Fibroblast of the conjunctiva (primary cell): ENCODE data around the gene BEGAIN.

Experiments used
- DNase-seq: peaks from one replicate; pipeline ENCODE4 v3.0.0-alpha.2; 2010; ENCODE audit warnings: low read depth

Gene BEGAIN

DNA sequence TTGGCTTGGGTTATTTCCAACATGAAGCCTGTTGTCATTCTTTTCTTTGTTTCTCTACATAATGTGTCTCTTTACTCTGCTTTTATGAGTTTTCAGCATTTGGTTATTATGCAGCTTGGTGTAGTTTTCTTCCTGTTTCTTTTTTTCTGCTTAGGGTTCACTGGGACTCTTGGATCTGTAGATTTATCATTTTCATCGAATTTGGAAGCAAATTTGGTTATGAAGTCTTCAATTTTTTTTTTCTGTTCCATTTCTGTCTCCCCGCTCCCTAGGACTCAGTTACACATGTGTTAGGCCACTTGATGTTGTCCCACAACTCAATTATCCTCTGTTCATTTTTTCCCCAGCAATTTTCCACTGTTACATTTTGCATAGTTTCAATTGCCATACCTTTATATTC is 13.8 kb upstream of the BEGAIN start:
- no peak for DNase-seq

DNA sequence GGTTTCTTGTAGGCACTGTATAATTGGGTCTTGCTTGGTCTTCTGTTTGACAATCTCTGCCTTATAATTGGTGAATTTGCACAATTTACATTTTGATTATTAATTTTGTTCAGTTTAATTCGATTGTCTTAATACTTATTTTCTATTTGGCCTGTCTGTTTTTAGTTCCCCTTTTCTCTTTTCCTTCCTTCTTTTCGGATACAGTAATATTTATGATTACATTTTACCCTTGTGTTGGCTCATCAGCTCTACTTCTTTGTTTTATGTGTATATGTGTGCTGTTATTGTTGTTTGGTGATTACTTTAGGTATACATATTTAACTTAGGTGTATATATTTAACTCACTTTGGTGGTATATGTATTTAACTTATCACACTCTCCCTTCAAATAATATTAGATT is 12.8 kb upstream of the BEGAIN start:
- no peak for DNase-seq

- DNase-seq, result no peak
Observed at GRCh38 chr14:100594625-100594951, 7.4 kb upstream of the BEGAIN start.

DNA sequence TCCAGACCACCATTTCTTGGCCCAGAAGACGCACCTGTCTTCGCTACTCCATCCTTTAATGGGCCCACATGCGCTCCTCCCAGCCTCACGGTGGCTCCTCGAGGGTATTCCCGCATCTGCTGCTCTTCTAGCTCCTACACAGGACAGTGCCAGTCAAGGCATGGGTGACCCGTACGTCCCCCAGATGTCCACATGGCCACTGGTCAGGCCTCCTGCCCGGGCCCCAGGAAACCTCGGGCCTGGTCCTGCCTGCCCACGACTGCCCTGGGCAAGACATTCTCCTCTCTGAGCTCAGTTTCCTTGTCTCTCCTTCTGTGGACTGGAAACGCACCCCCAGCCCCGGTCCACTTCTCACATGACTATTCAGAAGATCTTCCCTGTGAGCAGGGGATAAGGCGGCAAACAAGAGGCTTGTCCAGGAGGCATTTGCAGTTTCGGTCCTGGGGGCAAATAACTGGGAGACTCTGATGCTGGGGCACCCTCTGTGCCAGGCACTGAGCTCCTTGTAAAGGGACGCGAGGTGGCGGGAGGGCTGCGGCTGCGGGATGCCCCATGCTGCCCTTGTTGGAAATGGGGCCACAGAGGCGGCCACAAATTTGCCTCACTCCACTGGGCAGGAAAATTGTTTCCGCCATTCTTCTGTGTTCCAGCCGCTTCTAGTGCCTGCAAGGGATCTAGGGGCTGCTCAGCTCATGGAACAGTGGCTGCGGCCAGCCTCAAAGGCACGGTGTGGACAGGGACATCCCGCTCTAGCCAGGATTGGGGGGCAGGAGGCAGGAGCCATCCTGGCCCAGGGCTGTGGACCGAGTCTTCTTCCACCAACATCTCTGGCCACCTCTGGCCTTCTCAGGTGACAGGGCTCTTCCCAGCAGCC is 6.8 kb upstream of the BEGAIN start:
- DNase-seq, result no peak

- no peak for DNase-seq
Observed at GRCh38 chr14:100592972-100593371, 5.8 kb upstream of the BEGAIN start.

GRCh38 chr14:100592461-100592891 is 5.3 kb upstream of the BEGAIN start:
- no peak for DNase-seq

DNA sequence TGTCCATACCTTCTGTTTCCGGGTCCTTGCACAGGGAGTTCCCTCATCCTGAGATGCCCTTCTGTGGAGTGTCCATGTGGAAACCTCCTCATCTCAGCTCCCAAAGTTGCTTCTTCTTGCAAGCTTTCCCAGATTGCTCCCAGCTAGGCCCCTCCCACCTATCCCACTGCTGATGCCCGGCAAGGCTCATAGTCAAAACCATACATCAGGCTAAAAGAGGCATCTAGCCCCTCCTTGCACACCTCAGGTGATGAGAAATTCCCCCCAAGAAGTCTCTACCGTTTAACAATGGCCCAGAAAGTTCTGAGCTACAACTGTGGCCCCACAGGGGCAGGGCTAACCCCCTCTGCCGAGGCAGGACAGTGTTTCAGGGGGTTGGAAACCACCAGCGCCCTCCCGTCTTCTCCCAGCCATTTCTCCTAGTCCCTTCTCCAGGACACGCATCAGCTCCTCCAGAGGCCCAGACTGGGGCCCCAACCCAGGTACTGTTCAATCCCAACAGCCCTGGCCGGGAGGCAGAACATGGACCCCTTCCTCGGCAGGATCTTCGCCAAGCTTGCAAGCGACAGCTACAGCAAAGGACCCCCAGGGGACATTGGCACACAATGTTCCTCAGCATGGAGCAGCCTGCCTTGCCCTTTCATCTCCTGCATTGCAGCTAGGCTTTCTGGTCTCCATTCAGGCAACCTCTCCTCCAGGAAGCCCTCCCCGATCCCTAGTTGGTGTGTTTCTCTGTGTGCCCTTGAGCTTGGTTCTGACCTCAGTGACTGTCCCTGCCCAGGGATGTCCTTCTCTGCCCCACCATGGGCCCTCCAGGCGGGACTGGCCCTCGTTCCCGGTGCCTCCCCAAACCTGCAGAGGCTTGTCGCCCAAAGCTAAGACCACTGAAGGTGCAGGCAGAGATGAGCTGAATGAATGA is 4.5 kb upstream of the BEGAIN start:
- no peak for DNase-seq

GRCh38 chr14:100590726-100591452 is 3.7 kb upstream of the BEGAIN start:
- no peak for DNase-seq

DNA sequence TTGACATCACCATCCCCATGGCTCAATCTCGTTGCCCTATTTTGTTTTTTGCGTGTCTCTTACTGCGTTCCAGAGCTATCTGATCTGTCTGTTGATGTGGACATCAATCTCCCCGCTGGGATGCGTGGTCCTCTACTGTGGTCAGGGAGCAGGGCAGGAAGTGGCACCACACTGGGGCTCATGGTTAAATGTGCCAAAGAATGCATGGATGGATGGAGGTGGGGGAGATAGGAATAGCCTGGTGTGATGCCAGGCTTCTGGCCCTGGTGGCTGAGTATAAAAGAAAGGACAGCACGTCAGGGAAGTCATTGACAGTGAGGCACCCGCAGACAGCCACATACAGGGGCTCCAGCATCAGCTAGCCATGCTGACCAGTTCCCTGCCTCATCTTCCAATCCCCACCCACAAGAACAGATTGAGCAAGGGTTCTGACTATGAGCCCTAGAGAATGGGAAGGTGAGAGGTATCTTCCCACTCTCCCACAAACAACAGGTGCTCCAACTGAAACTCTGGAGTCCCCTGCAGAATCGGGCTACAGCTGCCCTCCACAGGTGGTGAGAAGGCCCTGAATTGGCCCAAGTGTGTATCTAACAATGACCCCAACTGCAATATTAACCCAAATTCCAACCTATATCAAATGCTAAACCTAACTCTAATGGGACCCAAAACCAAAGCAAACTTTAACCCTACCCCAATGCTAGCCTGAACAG is 2.7 kb upstream of the BEGAIN start:
- no peak for DNase-seq

- DNase-seq, result no peak
Observed at GRCh38 chr14:100589071-100589759, 2.0 kb upstream of the BEGAIN start.

- DNase-seq, result no peak
Observed at GRCh38 chr14:100588671-100589070, 1.5 kb upstream of the BEGAIN start.

- no peak for DNase-seq
Observed at GRCh38 chr14:100587763-100588411, 670 bp upstream of the BEGAIN start.

DNA sequence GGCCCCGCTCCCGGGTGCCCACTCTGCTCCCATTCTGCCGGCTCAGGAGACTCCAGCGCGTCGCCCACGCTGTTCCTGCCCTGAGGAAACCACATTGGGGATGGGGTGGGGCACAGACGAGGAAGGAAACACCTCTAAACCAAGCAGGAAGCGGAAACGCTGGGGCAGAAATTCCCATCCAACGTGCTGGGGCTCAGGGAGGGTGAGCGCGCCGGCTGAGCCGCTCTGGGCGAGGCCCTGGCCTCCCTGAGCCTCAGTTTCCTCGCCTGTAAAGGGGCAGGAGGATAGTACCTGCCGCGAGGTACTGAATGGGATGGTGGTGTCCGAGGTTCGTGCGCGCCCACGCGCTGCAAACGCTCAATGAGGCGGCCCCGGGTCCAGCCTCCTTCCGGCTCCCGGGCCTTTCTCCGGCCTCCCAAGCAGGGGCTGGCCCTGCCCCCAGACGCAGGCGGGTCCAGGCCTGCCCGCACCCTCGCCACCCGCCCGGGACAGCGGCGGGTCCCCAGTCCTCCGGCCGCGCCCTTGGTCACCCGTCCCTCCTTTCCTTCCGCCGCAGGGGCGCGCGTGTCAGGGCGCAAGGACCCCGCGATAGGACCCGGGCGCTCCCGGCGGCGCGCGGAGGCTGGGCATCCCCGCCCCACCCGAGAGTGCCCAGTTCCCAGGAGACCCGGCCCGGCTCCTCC is 673 bp downstream of the BEGAIN start:
- DNase-seq, result no peak

GRCh38 chr14:100586153-100586402 is 1.1 kb downstream of the BEGAIN start:
- no peak for DNase-seq

GRCh38 chr14:100585448-100586152 is 1.6 kb downstream of the BEGAIN start:
- DNase-seq, result no peak

GRCh38 chr14:100584056-100585031 is 2.9 kb downstream of the BEGAIN start:
- no peak for DNase-seq

DNA sequence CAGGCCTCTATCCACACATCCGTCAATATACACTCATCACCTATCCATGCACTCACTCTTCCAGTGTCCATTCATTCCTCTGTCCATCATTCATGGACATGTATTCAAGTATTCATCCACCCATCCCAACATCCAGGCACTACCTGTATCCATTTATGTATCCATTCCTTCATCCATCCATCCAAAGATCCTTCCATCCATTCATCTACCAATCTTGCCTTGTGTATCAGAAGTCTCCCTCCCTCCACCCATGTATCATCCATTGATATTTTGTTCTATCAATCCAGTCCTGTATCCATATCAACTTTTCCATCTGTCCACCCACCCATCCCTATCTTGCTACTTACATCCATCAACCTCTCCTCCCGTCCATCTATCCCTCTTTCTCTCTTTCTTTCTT is 4.0 kb downstream of the BEGAIN start:
- DNase-seq, result no peak

DNA sequence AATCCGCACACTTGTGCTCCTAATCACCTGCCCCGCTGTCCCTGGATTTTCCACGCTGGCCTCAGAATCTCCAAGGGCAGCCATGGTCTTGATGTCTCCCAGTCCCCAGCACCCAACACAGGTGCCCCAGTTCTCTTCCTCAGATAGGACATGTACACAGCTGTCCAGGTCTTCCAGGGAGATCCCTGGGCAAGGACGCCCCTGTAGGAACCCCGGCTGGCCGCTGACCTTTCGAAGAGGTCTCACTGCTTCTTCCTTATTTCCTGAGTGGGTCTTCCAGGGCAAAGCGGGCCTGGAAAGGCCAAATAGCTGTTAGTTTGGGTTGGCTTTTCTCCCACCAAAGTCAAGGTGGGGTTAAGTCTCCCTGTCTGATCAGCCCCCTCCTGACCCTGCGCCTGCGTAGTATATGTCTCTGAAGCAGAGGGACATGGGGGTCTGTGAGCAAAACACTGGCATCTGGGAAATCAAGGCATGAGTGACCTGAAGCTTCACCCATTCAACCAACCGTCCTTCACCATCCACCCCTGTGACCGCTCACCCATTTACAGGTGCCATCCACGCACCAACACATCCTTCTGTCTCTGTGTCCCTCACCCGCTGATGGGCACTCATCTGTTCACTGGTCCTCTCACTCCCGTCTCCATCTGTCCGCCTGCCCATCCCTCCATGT is 4.6 kb downstream of the BEGAIN start:
- no peak for DNase-seq
